Eye (tissue), 1 donor: ENCODE measurements around the gene PTTG1IP.

Experiments used
- DNase-seq: peaks from one replicate; pipeline ENCODE4 v3.0.0-alpha.2; 2015

The PTTG1IP gene

GRCh38 chr21:44908908-44909307 lies 35.4 kb upstream of the PTTG1IP start:
- no peak for DNase-seq

DNA sequence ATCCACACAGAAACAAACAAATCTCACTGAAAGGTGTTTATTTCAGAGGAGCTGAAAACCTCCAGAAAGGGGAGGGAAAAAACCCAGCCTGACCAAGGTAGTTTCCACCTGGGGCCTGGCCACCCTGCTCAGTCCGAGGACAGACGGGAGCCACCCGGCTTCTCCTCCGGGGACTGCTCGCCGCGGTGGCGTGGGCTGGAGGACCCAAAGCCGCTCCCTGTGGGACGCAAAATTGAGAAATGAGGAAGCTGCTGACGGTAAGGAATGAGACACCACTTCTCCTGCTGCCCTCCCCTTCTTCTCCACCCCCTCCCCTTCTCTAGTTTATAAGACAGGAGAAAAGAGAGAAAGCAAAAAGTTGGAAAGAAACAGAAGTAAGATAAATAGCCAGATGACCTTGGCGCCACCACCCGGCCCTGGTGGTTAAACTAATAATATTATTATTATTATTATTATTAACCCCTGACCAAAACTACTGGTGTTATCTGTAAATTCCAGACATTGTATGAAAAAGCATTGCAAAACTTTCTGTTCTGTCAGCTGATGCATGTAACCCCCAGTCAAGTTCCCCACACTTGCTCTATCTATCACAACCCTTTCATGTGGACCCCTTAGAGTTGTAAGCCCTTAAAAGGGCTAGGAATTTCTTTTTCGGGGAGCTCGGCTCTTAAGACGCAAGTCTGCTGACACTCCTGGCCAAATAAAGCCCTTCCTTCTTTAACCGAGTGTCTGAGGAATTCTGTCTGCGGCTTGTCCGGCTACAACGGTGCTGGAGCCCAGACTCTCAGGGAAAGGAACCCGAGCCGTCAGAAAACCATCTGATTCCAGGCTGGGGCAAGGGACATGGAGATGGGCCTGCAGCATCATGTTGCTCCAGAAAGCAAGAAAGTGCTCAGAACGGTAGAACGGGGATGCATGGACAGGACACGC lies 34.7 kb upstream of the PTTG1IP start:
- DNase-seq, result no peak

DNA sequence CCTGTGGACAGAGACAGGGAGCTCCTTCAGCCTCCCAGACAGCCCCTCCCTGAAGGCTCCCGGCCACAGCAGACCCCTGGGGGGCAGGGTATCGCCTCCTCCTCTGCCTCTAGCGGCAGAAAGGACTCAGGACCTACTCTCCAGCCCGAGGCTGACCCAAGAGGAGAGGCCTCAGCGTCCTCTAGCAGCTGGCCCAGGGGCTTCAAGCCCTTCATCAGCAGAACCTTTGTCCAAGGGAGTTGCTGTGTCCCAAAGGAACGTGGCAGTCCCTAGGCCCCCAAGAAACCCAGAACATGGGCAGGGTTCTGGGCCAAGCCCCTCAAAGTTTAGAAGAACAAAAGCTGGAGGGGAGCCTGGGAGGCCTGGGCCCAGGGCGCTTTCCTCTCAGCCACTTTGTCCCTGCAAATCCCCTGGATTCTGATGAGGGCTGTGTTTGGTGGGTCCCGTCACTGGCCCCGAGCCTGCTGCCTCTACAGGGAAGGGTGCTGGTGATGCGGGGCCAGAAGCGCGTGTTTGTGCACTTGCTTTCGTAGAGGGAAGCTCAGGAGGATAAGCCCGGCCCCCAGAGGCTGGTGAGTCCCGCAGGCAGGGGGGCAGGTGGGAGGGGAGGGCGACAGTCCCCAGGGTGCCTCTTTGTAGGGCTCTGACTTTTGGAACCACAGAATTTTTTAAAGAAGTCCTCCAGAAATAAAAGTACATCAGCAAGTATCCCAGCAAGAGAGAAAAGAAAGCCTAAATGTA lies 33.9 kb upstream of the PTTG1IP start:
- no peak for DNase-seq

GRCh38 chr21:44905728-44906090 lies 32.2 kb upstream of the PTTG1IP start:
- DNase-seq, result no peak

- DNase-seq, result no peak
Observed at GRCh38 chr21:44905016-44905727, 31.7 kb upstream of the PTTG1IP start.

GRCh38 chr21:44904141-44904923 lies 30.8 kb upstream of the PTTG1IP start:
- DNase-seq, result no peak

- DNase-seq, result no peak
Observed at GRCh38 chr21:44903689-44904088, 30.2 kb upstream of the PTTG1IP start.

DNA sequence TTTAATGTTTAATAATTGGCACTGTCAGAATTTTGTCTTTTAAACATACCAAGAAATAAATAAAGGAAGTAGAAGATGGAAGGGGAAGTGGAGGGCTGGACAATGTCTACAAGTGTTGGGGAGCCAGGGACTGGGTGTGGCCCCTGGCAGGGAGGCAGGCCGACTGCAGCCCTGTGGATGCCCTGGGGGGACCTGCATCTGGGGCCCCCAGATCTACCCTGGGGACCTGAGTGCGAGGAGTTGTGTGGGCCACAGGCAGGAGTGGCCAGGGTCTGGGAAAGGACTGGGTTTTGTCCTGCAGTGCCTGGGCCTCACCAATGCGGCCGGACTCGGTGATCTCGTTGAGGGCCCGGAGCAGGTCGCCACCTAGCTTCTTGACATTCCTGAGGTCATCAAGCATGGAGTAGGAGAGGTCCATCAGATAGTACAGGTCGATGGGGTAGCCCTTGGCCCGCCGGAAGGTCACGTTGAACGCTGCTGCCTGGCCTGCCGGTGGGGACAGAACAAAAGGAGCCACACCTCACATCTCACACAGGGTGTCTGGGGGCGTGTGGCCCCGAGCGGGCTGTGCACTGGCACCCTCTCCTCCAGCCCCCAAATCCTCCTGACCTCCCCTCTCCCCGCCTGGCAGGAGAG lies 29.7 kb upstream of the PTTG1IP start:
- DNase-seq, result no peak

DNA sequence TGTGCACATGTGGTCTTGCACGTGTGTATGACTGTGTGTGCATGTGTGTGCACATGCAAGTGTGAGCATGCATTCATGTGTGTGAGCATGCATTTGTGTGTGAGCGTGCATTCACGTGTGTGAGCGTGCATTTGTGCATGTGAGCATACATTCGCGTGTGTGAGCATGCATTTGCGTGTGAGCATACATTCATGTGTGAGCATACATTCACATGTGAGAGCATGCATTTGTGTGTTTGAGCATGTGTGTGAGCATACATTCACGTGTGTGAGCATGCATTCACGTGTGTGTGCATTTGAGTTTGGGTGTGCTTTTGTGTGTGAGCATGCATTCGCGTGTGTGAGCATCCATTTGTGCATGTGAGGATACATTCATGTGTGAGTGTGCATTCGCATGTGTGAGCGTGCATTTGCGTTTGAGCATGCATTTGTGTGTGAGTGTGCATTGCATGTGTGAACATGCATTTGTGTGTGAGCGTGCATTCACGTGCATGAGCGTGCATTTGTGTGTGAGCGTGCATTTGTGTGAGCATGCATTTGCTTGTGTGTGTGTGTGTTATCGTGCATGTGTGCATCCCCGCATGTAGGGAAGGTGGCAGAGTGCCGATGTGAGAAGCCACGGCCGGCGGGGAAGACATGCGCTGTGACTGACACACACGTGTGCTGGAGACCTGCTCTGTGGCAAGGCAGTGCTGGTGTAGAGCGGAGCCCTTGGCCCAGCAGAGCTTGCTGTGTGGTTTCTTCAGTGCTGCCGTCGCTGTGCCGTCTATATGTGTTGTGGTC lies 29.0 kb upstream of the PTTG1IP start:
- DNase-seq, result no peak

DNA sequence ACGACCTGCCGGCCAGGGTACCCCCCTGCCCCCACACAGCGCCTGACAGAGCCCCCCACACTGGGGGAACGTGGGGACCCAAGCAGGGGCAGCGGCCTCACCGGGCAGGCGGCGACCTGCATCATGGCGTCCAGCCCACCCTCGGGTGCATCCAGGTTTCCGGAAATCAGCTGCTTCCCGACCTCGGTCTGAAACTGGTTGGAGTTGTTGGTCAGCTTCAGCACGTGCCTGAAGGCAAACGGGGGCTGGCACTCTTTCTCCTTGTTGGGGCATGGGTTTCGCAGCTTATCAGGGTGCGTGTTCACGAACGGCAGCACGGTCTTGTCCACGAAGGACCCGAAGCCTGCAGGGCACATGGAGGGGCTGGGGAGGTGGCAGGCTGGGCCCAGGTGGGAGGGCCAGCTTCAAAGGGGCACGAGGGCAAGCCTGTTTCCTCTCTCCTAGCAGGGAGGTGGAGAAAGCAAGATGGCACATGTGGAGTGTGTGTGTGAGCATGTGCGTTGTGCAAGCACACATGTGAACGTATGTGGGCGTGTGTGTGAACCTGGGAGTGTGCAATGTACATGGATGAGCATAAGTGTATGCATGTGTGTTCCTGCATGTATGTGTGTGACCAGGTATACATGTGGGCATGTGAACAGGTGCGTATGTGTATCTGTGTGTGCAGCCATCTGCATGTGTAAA lies 28.0 kb upstream of the PTTG1IP start:
- no peak for DNase-seq

- DNase-seq, result no peak
Observed at GRCh38 chr21:44900559-44901251, 27.2 kb upstream of the PTTG1IP start.

GRCh38 chr21:44899768-44900558 lies 26.5 kb upstream of the PTTG1IP start:
- no peak for DNase-seq

GRCh38 chr21:44898851-44899767 lies 25.6 kb upstream of the PTTG1IP start:
- DNase-seq, result no peak

GRCh38 chr21:44898011-44898488 lies 24.6 kb upstream of the PTTG1IP start:
- no peak for DNase-seq

GRCh38 chr21:44897326-44898010 lies 24.0 kb upstream of the PTTG1IP start:
- no peak for DNase-seq

DNA sequence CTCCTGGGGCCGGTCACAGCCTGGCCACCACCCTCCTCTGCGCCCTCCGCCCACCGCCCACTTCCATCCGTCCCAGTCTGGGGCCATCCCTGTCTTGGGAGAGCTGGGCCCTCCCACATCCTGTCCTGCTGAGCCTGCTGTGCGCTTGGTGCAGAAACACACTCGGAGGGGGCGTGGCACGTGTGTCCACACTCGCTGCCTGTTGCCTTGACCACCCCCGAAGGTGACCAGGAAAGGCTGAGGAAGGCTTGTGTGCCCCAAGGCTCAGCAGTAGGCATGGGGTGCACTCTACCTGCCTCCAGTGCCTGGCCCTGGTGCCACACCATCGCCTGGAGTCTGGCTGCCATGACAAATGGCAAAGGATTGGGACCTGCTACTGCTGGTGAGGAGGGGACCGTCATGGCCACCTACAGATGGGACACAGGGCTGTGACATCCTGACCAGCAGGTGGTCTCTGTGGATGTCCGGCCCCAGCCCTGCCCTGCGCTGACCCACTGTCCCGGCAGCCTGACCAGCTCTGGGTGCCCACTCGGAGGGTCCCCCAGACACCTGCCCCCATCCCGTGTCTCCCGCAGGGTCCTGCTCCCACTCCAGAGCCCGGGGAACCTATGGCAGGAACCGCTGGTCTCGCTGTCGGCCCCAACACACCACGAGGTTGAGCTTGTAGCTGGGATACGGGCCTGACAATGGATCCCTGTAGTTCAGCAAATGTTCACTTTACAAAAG lies 23.2 kb upstream of the PTTG1IP start:
- DNase-seq, result no peak

- DNase-seq, result no peak
Observed at GRCh38 chr21:44895859-44896258, 22.4 kb upstream of the PTTG1IP start.
